Natural killer cell (primary cell): ENCODE data around the gene EN2. TPM values are rescaled to one million over a fixed set of nuclear protein-coding genes. Genes with fewer than 3 reads are reported as not detected.

Experiments used
- ATAC-seq, 3 donors: fragments of 150-1000 bp in 2 of 3; fragments of 200-7000 bp in 1 of 3; cut with Tn5 transposase; 1 replicate in 1 of 3; 2 replicates in 2 of 3; pipeline ENCODE4 v1.10.0; 2021; ENCODE audit warnings: mild to moderate bottlenecking in 2 of 3, moderate library complexity in 2 of 3
- DNase-seq, 2 donors: peaks; one replicate each; pipeline versions ENCODE4 v3.0.0 to v3.0.0-alpha.2; 2013 to 2021; ENCODE audit warnings: mixed read lengths in 1 of 2
- H3K27ac ChIP-seq: one replicate; pipeline ENCODE4 v1.5.1; 2013; ENCODE audit warnings: mild to moderate bottlenecking, low read length
- H3K27me3 ChIP-seq: one replicate; pipeline ENCODE4 v1.6.1; 2013; ENCODE audit warnings: low read length; ENCODE audit not compliant: control insufficient read depth, insufficient read depth
- H3K36me3 ChIP-seq: one replicate; pipeline ENCODE4 v1.6.1; 2013; ENCODE audit warnings: low read length; ENCODE audit not compliant: control insufficient read depth, insufficient read depth
- H3K4me1 ChIP-seq: one replicate; pipeline ENCODE4 v1.6.1; 2013; ENCODE audit warnings: low read length; ENCODE audit not compliant: control insufficient read depth, insufficient read depth
- H3K4me3 ChIP-seq: one replicate; pipeline ENCODE4 v1.5.1; 2013; ENCODE audit warnings: low read length
- H3K9me3 ChIP-seq: one replicate; pipeline ENCODE4 v1.6.1; 2013; ENCODE audit warnings: low read length; ENCODE audit not compliant: control insufficient read depth, insufficient read depth
- H3K27ac Mint-ChIP-seq, 2 donors: one replicate each; pipeline ENCODE4 v1.8.0; 2022; ENCODE audit warnings: mild to moderate bottlenecking in 2 of 2, mixed read lengths in 2 of 2, moderate library complexity in 1 of 2
- H3K27me3 Mint-ChIP-seq, 2 donors: one replicate each; pipeline ENCODE4 v1.8.0; 2022; ENCODE audit warnings: low read depth in 2 of 2, mixed read lengths in 2 of 2
- H3K36me3 Mint-ChIP-seq: one replicate; pipeline ENCODE4 v1.8.0; 2022; ENCODE audit warnings: mixed read lengths
- H3K4me1 Mint-ChIP-seq, 2 donors: one replicate each; pipeline ENCODE4 v1.8.0; 2022; ENCODE audit warnings: mixed read lengths in 2 of 2
- H3K4me3 Mint-ChIP-seq: one replicate; pipeline ENCODE4 v1.8.0; 2022; ENCODE audit warnings: mild to moderate bottlenecking, moderate library complexity, mixed read lengths
- H3K9me3 Mint-ChIP-seq, 2 donors: one replicate each; pipeline ENCODE4 v1.8.0; 2022; ENCODE audit warnings: mixed read lengths in 2 of 2
- CTCF ChIP-seq: fragments of 200-600 bp; IDR thresholded peaks from one replicate; pipeline ENCODE4 v1.8.0; 2022; ENCODE audit warnings: antibody characterized with exemption
- whole genome bisulfite sequencing: methylation state at CpG from one replicate; pipeline ENCODE4 v1.1.7; 2013; ENCODE audit warnings: missing lambda C conversion rate; ENCODE audit not compliant: insufficient coverage; 5-methylcytosine and 5-hydroxymethylcytosine counted together
- intact Hi-C: fragments of 100-400 bp; cut with micrococcal nuclease; formaldehyde crosslinking; loops from one replicate; pipeline ENCODE4 v1.14.2; 2022
- total RNA-seq, 4 donors: library from RNA; stranded (reverse); fragments of 120-200 nt in 1 of 4; gene quantifications; one replicate each; pipeline versions ENCODE4 v1.2.3 to v1.2.4, GENCODE V29; 2013 to 2022

Gene EN2
- total RNA-seq, 3 donors from 2014 or later (not counting 1 experiment from before 2014, with no cell fraction given), result not detected

- no peaks in the 10 kb centered on the region for H3K36me3 ChIP-seq
- peaks cover 0 to 10% of the 10 kb centered on the region in 2 donors for H3K4me1 Mint-ChIP-seq
- no peaks in the 10 kb centered on the region for H3K9me3 ChIP-seq
- DNase-seq (no peak), ATAC-seq (no peak)
- intact Hi-C loops, result no loop called here
- no peaks in the 10 kb centered on the region for H3K9me3 Mint-ChIP-seq
- H3K4me3 ChIP-seq, result no peak overlapping the region
- no peak overlapping the region for H3K4me3 Mint-ChIP-seq
- H3K4me1 ChIP-seq, result peaks cover 3% of the 10 kb centered on the region
- H3K36me3 Mint-ChIP-seq, result no peaks in the 10 kb centered on the region
- WGBS, result 5% methylated on average over 35 of the region's 35 CpGs
- peaks cover 40% of the 10 kb centered on the region for H3K27me3 ChIP-seq
- no peak overlapping the region for H3K27ac ChIP-seq
- TF ChIP-seq CTCF, result no peak
- peaks cover 45 to 48% of the 10 kb centered on the region in 2 donors for H3K27me3 Mint-ChIP-seq
- H3K27ac Mint-ChIP-seq, result no peak overlapping the region
Observed at GRCh38 chr7:155448632-155449007, 9.3 kb upstream of the EN2 start.

GRCh38 chr7:155449008-155449868 is 8.7 kb upstream of the EN2 start:
- peaks cover 45 to 48% of the 10 kb centered on the region in 2 donors for H3K27me3 Mint-ChIP-seq
- peaks cover 3% of the 10 kb centered on the region for H3K4me1 ChIP-seq
- intact Hi-C loops, result no loop called here
- no peaks in the 10 kb centered on the region for H3K36me3 Mint-ChIP-seq
- H3K27me3 ChIP-seq, result peaks cover 41% of the 10 kb centered on the region
- ATAC-seq (no peak), DNase-seq (no peak)
- no peak overlapping the region for H3K4me3 Mint-ChIP-seq
- no peaks in the 10 kb centered on the region for H3K9me3 ChIP-seq
- TF ChIP-seq CTCF, result no peak
- no peaks in the 10 kb centered on the region for H3K36me3 ChIP-seq
- H3K4me1 Mint-ChIP-seq, result peaks cover 0 to 10% of the 10 kb centered on the region in 2 donors
- WGBS, result 4% methylated on average over 63 of the region's 69 CpGs
- H3K27ac Mint-ChIP-seq, result no peak overlapping the region
- H3K4me3 ChIP-seq, result no peak overlapping the region
- no peak overlapping the region for H3K27ac ChIP-seq
- no peaks in the 10 kb centered on the region for H3K9me3 Mint-ChIP-seq

- Mint-ChIP-seq H3K27ac (no peak overlapping the region), H3K36me3 (no peaks in the 10 kb centered on the region), H3K27me3 (peaks cover 51 to 56% of the 10 kb centered on the region in 2 donors), H3K9me3 (no peaks in the 10 kb centered on the region), H3K4me3 (no peak overlapping the region), H3K4me1 (peaks cover 6 to 17% of the 10 kb centered on the region in 2 donors)
- intact Hi-C loops, result no loop called here
- H3K27me3 ChIP-seq, result peaks cover 47% of the 10 kb centered on the region
- no peak for TF ChIP-seq CTCF
- H3K9me3 ChIP-seq, result no peaks in the 10 kb centered on the region
- no peak for DNase-seq
- H3K4me1 ChIP-seq, result peaks cover 3% of the 10 kb centered on the region
- H3K4me3 ChIP-seq, result no peak overlapping the region
- H3K36me3 ChIP-seq, result no peaks in the 10 kb centered on the region
- ATAC-seq, result no peak
- H3K27ac ChIP-seq, result no peak overlapping the region
- WGBS, result 4% methylated on average over 52 of the region's 52 CpGs
Observed at GRCh38 chr7:155449869-155450557, 7.9 kb upstream of the EN2 start.
